Endometrial microvascular endothelial cells (primary cell): ENCODE results near the gene FGF21. TPM values are rescaled to one million over a fixed set of nuclear protein-coding genes. Genes with fewer than 3 reads are reported as not detected.

Experiments
- in situ Hi-C: cut with HindIII; loops from 2 replicates; pipeline ENCODE4 v1.10.0; 2017; ENCODE audit warnings: low sequenced_read_pairs, low pct_unique_long_range_greater_than_20kb; ENCODE audit errors: inconsistent ontology term
- total RNA-seq: library from RNA; depleted of rRNA; stranded (reverse); fragments of >200 nt; gene quantifications from one replicate; pipeline ENCODE4 v1.2.3, GENCODE V29; 2015; ENCODE audit errors: inconsistent ontology term

Gene FGF21
- total RNA-seq, 1 donor from 2014 or later = not detected

DNA sequence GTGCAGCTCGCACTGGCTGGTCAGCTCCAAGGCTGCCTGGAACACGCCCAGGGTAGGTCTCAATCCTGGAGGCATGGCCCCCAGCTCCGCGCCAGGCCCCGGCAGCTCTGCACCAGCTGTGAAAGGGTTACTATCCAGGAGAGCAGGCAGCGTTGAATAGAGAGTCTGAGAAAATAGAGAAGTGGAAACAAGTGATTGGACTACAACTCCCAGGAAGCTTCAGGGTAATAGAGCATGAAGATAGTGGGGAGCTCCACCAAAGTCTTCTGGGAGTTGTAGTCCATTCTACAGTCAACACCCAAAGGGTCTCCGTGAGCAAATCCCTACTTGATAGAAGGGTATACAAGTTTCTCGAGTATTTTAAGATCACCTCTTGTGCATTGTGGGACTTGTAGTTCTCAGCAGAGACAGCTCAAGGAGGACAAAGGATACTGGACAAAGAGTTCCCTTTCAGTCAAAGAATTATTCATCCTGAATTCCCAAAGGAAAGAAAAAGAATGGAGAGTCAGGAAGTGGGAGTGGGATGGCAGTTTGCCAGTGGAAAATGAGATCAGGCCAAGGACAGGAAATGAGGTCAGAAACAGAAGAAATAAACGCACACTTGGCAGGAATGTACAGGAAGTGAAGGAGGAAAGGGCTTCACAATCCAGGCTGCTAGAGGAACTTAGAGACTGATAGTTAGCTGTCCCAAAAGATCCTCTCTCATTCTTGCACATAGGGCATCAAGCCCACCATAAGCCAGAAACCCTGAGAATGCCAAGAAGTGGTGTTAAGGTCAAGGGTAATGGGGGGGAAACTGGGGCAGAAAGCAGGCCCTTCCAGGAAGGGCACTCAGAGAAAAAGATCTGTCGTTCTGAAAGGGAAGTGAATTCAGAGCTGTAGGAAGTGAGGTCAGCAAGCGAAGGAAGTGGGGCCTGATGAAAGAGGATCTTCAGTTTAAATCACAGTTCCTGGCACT is 30.2 kb upstream of the FGF21 start:
- in situ Hi-C loops = no loop called here

DNA sequence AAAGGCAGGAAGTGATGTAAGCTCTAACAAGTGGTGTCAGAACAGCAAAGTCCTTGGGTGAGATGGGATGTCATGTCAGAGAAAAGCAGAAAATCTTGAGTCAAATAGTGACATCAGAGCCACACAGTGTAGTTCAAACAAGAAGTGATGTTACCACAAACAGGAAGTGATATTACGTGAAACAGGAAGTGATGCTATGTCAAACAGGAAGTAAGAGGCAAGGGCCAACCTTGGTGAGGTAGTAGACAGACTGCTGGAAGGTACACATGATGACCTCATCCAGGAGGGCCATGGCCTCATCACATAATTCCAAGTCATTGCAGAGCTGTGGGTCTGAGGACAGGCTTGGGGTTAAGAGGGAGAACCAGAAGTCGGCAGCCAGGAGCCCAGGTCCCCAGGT is 28.8 kb upstream of the FGF21 start:
- in situ Hi-C loops = no loop called here

DNA sequence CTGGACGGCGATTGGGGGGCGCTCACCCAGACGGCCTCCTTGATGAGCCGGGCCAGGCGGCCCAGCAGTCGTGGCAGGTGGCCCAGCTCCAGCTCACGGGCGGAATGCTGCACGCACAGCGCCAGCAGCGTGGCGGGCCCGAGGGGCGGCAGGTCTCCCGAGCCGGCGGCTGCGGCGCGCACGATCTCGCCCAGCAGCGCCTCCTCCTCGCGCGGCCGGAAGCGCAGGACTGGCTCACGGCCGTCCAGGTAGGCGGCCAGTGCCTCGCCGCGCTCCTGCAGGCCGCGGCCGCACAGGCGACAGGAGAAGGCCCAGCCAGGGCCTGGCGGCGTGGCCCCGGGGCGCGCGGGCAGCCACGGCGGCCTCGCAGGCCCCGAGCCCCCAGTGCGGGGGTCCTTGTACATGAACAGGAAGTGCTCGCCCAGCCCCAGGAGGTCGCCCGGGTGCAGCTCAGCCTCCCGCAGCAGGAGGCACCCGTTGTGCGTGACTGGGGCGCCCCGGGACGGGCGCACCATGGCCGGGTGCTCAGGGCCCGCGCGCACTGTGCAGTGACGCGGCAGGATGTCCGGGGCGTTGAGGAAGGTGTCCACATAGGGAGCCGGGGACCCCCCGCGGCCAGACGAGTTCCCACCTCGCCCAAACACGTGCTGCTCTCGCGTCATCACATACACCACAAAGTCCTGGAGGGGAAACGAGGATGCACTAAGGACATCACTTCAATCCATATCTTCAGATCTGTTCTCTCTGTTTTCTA is 26.2 kb upstream of the FGF21 start:
- in situ Hi-C loops = no loop called here

DNA sequence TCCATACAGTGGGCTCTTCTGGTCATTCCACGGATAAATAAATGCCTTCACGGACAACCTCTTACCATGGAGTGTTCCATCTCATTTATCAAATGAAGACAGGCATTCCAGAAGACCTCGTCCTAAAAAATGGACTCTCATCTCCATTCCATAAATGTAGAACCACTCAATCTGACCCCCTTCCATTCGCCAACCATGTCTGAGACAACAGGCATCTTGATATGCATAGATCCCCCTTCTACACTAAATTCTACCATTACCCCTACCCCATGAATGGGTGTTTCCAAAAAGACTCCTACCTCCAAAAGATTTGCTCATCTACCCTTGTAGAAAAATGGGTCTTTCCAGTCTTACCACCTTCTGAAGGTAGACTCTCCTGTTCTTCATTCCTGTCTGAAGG is 23.9 kb upstream of the FGF21 start:
- in situ Hi-C loops = no loop called here

DNA sequence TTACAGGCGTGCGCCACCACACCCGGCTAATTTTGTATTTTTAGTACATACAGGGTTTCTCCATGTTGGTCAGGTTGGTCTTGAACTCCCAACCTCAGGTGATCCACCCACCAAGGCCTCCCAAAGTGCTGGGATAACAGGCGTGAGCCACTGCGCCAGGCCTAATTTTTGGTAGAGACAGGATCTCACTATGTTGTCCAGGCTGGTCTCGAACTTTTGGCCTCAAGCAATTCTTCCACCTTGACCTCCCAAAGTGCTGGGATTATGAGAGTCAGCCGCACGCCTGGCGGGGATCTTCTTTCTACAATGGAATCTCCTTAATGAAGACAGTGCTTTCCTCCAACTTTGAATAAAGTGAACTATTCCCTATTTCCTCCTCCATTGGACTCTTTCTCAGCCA is 20.7 kb upstream of the FGF21 start:
- in situ Hi-C loops = no loop called here

DNA sequence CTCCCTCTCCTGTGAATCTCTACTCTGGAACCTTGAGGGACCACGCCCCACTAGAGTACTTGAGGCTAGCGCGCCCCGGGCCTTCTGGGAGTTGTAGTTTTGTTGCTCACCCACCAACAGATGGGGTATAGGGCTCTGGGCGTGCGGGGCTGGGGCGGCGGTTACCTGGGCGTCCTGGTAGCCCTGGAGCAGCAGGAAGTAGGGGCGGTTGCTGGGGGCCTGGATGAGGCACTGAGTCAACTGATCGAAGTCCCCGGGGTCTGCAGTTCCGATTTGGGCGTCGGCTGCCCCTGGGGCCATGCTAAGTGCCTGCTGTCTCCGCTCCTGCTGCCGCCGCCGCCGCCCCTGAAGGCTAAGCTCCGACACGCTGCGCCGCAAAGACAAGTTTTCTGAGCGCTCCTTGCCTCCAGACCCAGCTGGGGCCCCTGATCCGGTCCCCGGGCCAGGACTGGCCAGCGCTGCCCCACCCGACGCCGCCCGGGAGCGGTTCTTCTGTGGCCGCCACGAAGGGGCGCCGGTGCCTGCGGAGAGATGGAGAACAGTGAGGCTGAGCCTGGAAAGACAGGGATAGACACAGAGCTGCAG is 20.2 kb upstream of the FGF21 start:
- in situ Hi-C loops = no loop called here

DNA sequence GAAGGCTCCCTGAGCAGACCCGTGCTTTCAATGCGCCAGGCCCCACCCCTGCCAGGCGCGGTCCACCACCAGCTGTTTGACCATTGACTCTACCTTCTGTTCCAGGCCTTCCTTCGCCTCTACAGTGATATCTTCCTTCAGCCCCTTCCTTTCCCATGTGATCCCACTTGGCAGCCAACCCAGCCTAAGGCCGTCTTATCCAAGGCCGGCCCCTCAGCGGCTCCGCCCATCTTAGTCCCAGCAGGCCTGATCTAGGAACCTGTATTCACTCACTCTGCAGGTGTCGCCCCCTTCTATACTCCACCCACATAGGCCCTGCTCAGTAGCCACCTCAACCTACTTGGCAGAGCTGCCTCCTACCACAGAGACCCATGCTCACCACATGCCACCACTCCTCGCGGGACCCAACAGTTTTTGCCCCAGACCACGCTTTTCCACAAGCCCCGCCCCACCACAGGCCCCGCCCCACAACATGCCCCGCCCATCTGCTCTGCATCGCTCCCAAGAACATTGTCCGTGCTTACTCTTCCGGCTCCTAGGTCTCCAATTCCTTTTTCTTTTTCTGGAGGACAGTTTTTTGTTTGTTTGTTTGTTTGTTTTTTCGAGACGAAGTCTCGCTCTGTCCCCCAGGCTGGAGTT is 17.8 kb upstream of the FGF21 start:
- in situ Hi-C loops = no loop called here

DNA sequence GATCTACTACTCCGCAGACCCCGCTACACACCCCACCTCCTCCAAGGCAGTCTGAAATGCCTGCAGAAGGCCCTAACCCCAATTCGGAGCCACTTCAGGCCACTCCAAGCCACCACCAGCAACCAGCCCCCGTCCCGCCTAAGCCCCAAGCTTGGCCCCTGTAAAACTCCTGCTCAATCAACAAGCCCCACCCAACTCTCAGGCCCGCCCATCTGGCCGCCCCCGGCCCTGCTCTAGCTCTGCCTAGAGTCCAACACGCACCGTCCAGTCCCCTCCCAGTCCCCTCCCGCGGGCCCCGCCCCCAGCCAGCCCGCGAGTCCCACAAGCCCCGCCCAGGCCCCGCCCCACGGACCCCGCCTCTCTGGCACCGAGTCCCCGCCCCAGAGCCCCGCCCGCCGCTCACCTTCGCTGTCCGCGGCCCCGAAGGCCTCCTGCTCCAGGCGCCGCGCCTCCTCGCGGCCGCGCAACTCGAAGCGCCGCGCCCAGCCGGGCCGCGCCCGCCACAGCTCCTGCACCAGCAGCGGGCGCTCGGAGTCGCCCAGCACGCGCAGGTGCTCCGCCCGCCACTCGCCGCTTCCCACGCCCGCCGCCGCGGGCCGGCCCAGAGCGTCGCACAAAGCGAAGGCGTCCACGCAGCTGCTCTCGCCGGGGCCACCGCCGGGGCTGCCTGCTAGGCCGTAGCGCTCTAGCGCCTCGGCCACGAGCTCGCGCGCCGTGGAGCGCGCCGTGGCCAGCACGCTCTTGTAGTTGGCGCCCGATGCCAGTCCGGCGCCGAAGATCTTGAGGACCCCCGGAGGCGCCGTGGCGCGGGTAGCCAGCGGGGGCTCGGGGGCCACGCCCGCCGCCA is 16.5 kb upstream of the FGF21 start:
- in situ Hi-C loops = no loop called here

DNA sequence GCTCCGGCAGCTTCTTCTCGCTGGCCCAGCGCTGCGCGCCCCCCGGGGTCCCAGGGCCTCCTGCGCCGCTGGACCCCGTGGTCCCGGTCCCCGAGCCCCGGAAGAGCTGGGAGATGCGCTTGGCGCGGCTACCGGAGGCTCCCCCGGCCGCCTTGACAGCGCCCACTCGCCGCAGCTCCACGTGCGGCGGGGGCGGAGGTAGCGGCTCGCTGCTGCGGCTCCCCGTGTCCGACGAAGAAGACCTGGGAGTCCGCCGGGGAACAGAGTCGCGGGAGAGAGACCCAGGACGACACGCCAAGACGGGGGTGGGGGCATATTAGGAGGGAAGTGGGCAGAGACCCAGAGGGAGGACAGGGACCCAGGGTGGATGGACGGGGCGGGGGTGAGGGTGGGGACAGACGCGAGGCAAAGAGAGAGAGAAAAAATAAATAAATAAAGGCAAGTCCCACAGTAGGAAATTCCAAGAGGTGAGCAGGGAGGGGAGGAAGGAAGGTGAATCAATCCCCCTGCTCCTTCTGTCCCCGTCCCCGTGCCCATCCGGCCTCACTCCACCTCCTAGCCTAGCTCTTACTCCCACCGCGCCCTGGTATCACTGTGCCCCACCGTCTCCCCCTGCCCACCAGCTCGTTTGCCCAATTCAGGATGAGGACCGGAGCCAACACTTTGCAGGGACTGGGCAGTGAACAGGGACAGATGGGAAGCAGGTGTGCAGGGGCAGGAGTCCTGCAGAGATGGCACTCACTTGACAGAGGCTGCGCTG is 15.7 kb upstream of the FGF21 start:
- in situ Hi-C loops = no loop called here

DNA sequence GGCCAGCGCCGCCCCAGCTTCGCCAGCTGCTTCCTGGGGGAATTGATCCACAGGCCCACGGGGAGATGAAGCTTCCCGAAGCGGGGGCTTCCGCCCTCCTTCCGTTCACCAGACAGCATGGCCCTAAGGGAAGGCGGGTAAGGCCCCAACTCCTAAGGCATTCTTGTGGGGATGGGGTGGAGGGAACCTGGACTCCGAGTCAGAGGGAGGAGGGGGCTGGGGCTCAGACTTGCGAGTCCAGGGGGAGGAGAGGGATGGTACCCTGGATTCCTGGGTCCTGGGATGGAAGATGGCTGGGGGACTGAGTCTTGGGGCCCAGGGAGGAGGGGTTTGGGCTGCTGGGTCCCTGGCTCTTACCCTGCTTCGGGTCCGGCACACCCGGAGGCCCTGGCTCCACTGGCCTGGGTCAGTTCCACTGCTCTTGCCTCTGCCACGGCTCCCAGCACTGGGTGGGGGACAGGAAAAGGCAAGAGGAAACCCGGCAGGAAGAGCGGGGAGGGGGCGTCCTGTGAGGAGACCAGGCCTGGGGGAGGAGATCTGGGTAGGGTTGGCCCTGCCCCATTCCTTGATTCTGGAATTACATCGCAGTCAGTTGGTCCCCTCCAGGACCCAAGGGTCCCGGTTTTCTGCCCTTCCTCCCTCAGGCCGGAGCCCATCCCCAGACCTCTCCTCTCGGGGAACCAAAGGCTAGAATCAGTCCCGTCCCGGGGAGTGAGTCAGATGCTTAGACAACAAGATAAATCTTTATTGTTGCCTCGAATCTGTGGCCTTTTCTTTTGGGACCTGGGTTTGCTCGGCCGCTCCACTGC is 15.0 kb upstream of the FGF21 start, which contains the start of gene RASIP1:
TSS of gene RASIP1 (minus strand) at position 447 of the 809 bp plus-strand sequence. CDS start at position 119, 328 bp downstream.
- in situ Hi-C loops = no loop called here

DNA sequence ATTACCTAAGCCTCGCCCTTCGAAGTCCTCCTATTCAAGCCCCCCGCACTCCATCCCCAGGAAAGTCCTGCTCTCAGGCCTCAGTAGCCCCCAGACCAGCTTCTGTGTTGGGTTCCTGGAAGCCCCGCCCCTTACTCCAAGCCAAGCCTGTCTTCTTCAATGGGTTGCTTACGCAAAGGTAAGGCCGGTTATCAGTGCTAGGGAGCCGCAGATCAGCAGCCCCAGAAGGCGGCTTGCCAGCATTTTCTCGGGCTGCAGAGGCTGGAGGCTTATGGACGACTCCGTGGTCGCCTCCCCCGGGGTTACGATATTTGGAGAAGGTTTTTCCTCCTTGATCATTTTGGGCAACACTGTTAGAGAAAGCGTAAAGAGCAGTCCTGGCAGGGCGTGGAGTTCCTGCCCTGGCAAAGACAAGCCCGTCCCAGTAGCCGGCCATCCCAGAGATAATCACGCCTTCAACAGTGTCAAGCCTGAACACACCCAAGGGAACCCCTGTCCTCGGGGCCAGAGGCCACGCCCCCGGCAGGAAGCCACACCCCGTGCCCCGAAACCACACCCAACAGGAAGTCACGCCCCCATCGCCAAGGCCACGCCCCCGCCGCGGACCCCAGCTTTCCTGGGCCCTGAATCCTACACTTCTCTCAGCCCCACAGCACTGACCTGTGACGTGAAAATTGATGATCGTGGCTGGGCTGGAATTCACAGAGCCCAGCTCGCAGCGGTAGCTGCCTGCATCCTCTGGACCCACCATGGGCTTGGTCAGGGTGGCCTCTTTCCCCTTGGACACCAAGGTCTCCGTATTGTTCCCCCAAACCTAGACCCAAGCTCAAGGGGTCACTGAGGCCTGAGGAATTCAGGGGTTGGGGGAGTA is 14.0 kb upstream of the FGF21 start:
- in situ Hi-C loops = no loop called here

DNA sequence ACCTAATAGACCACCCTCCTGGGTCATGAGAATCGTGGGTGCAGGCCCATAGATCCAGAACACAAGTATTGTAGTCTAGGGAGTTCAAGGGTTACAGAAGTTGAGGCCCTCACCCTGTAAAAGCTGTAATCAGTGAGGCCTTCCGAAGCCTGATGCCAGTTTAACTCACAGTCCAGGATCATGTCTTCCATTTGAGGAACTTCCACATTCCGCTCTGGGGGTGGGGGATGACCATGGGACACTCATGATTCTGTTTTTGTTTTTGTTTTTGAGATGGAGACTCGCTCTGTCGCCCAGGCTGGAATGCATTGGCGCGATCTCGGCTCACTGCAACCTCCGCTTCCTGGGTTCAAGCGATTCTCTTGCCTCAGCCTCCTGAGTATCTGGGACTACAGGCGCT is 13.2 kb upstream of the FGF21 start:
- in situ Hi-C loops = no loop called here

DNA sequence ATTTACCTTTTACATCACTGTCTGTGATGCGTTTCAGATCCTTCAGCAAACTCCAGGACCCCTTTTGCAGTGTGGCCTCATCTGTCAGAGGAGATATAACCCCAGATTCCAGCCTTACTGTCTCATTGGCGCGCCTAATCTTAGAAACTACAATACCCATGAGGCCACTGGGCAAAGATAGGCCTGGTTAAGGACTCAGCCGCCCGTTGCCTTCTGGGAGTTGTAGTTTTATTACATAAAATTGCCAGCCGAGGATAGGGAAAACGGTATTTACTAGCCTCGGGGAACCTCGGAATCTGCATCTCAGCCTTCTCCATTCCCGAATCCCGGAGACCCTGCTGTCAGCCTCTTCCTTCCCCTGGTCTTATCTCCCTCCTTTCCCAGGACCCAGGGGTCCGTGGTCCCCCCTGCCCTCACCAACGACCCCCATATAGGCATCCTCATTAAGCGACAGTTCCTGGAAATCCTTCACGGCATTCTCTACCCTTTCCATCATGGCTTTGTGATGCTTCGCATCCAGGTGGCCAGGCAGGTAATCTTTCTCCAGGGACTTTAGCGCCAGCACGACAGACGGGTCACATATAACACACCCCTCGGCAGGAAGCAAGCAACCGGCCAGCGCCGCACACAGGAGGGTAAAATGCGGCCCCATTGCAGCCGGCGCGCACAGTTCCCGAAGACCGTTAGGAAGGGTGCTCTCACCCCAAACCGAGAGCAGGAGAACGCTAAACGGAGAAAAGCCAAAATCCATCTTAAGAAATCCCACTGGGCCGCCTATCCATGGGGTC is 9.9 kb upstream of the FGF21 start:
- in situ Hi-C loops = no loop called here

DNA sequence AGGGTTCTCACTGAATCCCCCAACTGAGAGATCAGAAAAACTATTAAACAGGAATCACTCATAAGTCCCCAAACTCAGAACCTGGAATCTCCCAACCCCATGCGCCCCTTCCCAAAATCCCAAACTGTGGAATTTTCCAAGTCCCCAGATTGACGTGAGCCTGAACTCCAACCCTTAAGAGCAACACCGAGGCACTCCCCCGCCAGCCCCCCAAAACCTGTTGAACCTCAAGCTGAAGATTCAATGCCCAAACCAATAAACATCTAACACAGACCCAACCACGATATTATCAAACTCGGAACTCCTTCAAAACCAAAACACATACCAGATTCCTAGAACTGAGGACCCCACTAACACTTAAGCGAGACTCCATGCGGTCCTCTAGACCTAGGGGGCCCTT is 9.2 kb upstream of the FGF21 start:
- in situ Hi-C loops = no loop called here
